Karpas-422 (cell line): ENCODE results near the gene HTR3A. TPM values are rescaled to one million over a fixed set of nuclear protein-coding genes. Genes with fewer than 3 reads are reported as not detected.

Source experiments
- DNase-seq: peaks from one replicate; pipeline ENCODE4 v3.0.0-alpha.2; 2015
- H2AFZ ChIP-seq: fragments of 200-600 bp; sonication (generic); 2 replicates; pipeline ENCODE4 v1.6.1; 2014; ENCODE audit warnings: antibody characterized with exemption, low read length, mixed read lengths
- H3K27ac ChIP-seq: fragments of 200-600 bp; sonication (generic); 2 replicates; pipeline ENCODE4 v1.5.1; 2014; ENCODE audit warnings: mild to moderate bottlenecking, low read length, moderate library complexity
- H3K27me3 ChIP-seq: fragments of 200-600 bp; sonication (generic); 2 replicates; pipeline ENCODE4 v1.6.1; 2014; ENCODE audit warnings: low read length, mixed read lengths
- H3K36me3 ChIP-seq: fragments of 200-600 bp; sonication (generic); 2 replicates; pipeline ENCODE4 v1.6.1; 2014; ENCODE audit warnings: low read length, mixed read lengths; ENCODE audit not compliant: insufficient read depth
- H3K4me1 ChIP-seq: fragments of 200-600 bp; sonication (generic); 2 replicates; pipeline ENCODE4 v1.6.1; 2014; ENCODE audit warnings: mild to moderate bottlenecking, low read length, mixed read lengths
- H3K4me2 ChIP-seq: fragments of 200-600 bp; sonication (generic); 2 replicates; pipeline ENCODE4 v1.6.1; 2014; ENCODE audit warnings: low read length, low read depth, mild to moderate bottlenecking; ENCODE audit not compliant: poor library complexity, severe bottlenecking
- H3K4me3 ChIP-seq: fragments of 200-600 bp; sonication (generic); 2 replicates; pipeline ENCODE4 v1.5.1; 2014; ENCODE audit warnings: mild to moderate bottlenecking, antibody characterized with exemption, low read length, mixed read lengths
- H3K79me2 ChIP-seq: fragments of 200-600 bp; sonication (generic); 2 replicates; pipeline ENCODE4 v1.6.1; 2014; ENCODE audit warnings: mild to moderate bottlenecking, low read length, mixed read lengths
- H3K9ac ChIP-seq: fragments of 200-600 bp; sonication (generic); 2 replicates; pipeline ENCODE4 v1.6.0; 2014; ENCODE audit warnings: low read length
- H3K9me2 ChIP-seq: fragments of 200-600 bp; sonication (generic), shearing (Covaris generic); replicated peaks from 2 replicates; pipeline ENCODE4 v1.6.0; 2014; ENCODE audit warnings: mild to moderate bottlenecking, low read length, moderate library complexity; ENCODE audit not compliant: insufficient read depth
- H3K9me3 ChIP-seq: fragments of 300-700, 200-600 bp; sonication (generic); 2 replicates; pipeline ENCODE4 v1.6.1; 2014; ENCODE audit warnings: low read length, mixed read lengths
- H4K20me1 ChIP-seq: fragments of 200-600 bp; sonication (generic); 2 replicates; pipeline ENCODE4 v1.6.1; 2014; ENCODE audit warnings: mild to moderate bottlenecking, antibody characterized with exemption, low read length, low read depth; ENCODE audit not compliant: insufficient read depth
- total RNA-seq: library from RNA; depleted of rRNA; stranded (reverse); fragments of >200 nt; shearing (Covaris generic); gene quantifications from 2 replicates; pipeline ENCODE4 v1.2.3, GENCODE V29; 2014; ENCODE audit warnings: low replicate concordance

Gene HTR3A
- total RNA-seq, 1 experiment from 2014 or later, result 242 TPM

DNA sequence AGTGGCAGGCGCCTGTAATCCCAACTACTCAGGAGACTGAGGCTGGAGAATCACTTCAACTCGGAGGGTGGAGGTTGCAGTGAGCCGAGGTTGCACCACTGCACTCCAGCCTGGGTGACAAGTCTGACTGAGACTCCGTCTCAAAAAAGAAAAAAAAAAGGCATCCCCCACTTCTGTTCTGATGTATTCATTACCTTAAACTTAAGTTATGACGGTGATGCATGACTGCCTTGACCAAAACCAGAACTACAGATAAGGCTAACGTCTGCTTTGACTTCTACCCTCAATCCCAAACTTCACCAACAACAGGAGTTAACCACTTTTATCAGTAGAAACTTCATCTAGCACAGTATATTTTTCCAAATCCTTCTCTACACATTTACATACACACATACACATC, 9.9 kb downstream of the HTR3A start:
- Histone ChIP-seq H3K4me3 (no peak overlapping the region), H3K27ac (no peak overlapping the region), H3K4me2 (no peak overlapping the region), H3K79me2 (no peaks in the 10 kb centered on the region), H3K9ac (no peak overlapping the region), H3K27me3 (no peaks in the 10 kb centered on the region), H3K9me3 (no peaks in the 10 kb centered on the region), H2AFZ (no peak overlapping the region), H3K4me1 (peaks cover 11% of the 10 kb centered on the region), H4K20me1 (peaks cover 4% of the 10 kb centered on the region; the same call in 1 of the 2 replicates), H3K9me2 (no peaks in the 10 kb centered on the region), H3K36me3 (peaks cover 4% of the 10 kb centered on the region; the same call in 1 of the 2 replicates)
- no peak for DNase-seq

- H3K4me3 ChIP-seq, result no peak overlapping the region
- H3K27me3 ChIP-seq, result no peaks in the 10 kb centered on the region
- peaks cover 6% of the 10 kb centered on the region; the same call in 1 of the 2 replicates for H3K4me1 ChIP-seq
- H3K9ac ChIP-seq, result no peak overlapping the region
- no peak overlapping the region for H3K4me2 ChIP-seq
- no peaks in the 10 kb centered on the region for H3K79me2 ChIP-seq
- H3K27ac ChIP-seq, result no peak overlapping the region
- H4K20me1 ChIP-seq, result no peaks in the 10 kb centered on the region
- DNase-seq, result no peak
- H3K9me2 ChIP-seq, result no peaks in the 10 kb centered on the region
- H3K36me3 ChIP-seq, result no peaks in the 10 kb centered on the region
- no peaks in the 10 kb centered on the region for H3K9me3 ChIP-seq
- H2AFZ ChIP-seq, result no peak overlapping the region
These were observed 11.0 kb downstream of the HTR3A start for GRCh38 chr11:113985906-113986305.

- no peak overlapping the region for H2AFZ ChIP-seq
- H4K20me1 ChIP-seq, result no peaks in the 10 kb centered on the region
- no peak for DNase-seq
- no peaks in the 10 kb centered on the region for H3K36me3 ChIP-seq
- H3K9ac ChIP-seq, result no peak overlapping the region
- no peaks in the 10 kb centered on the region for H3K79me2 ChIP-seq
- H3K4me2 ChIP-seq, result no peak overlapping the region
- H3K9me3 ChIP-seq, result no peaks in the 10 kb centered on the region
- no peaks in the 10 kb centered on the region for H3K27me3 ChIP-seq
- H3K27ac ChIP-seq, result no peak overlapping the region
- H3K4me3 ChIP-seq, result no peak overlapping the region
- H3K9me2 ChIP-seq, result no peaks in the 10 kb centered on the region
- peaks cover 7% of the 10 kb centered on the region for H3K4me1 ChIP-seq
These were observed 11.6 kb downstream of the HTR3A start for GRCh38 chr11:113986351-113987140.

DNA sequence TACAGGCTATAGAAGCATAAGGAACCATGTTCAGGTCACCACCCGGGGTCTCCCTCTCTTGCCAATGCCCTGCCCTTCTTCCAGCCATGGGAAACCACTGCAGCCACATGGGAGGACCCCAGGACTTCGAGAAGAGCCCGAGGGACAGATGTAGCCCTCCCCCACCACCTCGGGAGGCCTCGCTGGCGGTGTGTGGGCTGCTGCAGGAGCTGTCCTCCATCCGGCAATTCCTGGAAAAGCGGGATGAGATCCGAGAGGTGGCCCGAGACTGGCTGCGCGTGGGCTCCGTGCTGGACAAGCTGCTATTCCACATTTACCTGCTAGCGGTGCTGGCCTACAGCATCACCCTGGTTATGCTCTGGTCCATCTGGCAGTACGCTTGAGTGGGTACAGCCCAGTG, 14.5 kb downstream of the HTR3A start:
- Histone ChIP-seq H3K4me2 (no peak overlapping the region), H3K27me3 (no peaks in the 10 kb centered on the region), H3K79me2 (no peaks in the 10 kb centered on the region), H4K20me1 (no peaks in the 10 kb centered on the region), H3K4me3 (no peak overlapping the region), H3K9me2 (no peaks in the 10 kb centered on the region), H3K9ac (no peak overlapping the region), H3K4me1 (peaks cover 12% of the 10 kb centered on the region), H3K9me3 (no peaks in the 10 kb centered on the region), H3K36me3 (no peaks in the 10 kb centered on the region), H2AFZ (no peak overlapping the region), H3K27ac (no peak overlapping the region)
- no peak for DNase-seq

- Histone ChIP-seq H2AFZ (no peak overlapping the region), H3K9me3 (no peaks in the 10 kb centered on the region), H3K27ac (no peak overlapping the region), H4K20me1 (no peaks in the 10 kb centered on the region), H3K4me1 (peaks cover 12% of the 10 kb centered on the region), H3K9me2 (no peaks in the 10 kb centered on the region), H3K4me2 (no peak overlapping the region), H3K9ac (no peak overlapping the region), H3K4me3 (no peak overlapping the region), H3K27me3 (no peaks in the 10 kb centered on the region), H3K36me3 (no peaks in the 10 kb centered on the region), H3K79me2 (no peaks in the 10 kb centered on the region)
- DNase-seq, result no peak
These were observed 15.0 kb downstream of the HTR3A start for GRCh38 chr11:113989916-113990315.

DNA sequence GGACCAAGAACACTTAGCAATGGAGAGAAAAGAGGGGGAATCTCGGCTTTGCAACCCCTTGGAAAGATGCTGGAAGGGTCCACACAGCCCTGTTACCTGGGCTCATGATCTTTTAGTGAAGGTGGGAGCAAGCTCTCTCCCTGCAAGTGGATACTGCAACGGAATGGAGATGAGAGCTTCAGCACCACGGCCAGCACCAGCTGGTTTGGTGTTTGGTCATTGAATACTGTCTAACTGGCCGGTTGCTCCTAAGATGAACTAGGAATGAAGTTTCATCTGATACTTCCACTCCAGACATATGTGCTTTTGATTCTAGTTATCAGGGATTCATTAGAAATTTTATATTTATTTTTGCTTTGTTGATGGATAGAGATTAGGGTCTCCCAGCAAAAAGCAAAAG, 16.3 kb downstream of the HTR3A start:
- peak; percentile 66 for DNase-seq
- no peaks in the 10 kb centered on the region for H3K27me3 ChIP-seq
- H3K4me2 ChIP-seq, result no peak overlapping the region
- H2AFZ ChIP-seq, result no peak overlapping the region
- no peaks in the 10 kb centered on the region for H3K9me2 ChIP-seq
- H3K4me3 ChIP-seq, result no peak overlapping the region
- no peaks in the 10 kb centered on the region for H3K9me3 ChIP-seq
- no peak overlapping the region for H3K27ac ChIP-seq
- H3K4me1 ChIP-seq, result peaks cover 12% of the 10 kb centered on the region
- no peaks in the 10 kb centered on the region for H3K79me2 ChIP-seq
- no peaks in the 10 kb centered on the region for H4K20me1 ChIP-seq
- H3K9ac ChIP-seq, result no peak overlapping the region
- no peaks in the 10 kb centered on the region for H3K36me3 ChIP-seq

- H3K9ac ChIP-seq, result no peak overlapping the region
- no peak overlapping the region for H2AFZ ChIP-seq
- no peaks in the 10 kb centered on the region for H3K9me3 ChIP-seq
- no peaks in the 10 kb centered on the region for H3K79me2 ChIP-seq
- H3K36me3 ChIP-seq, result no peaks in the 10 kb centered on the region
- H4K20me1 ChIP-seq, result no peaks in the 10 kb centered on the region
- H3K9me2 ChIP-seq, result no peaks in the 10 kb centered on the region
- H3K4me3 ChIP-seq, result no peak overlapping the region
- H3K4me1 ChIP-seq, result peaks cover 12% of the 10 kb centered on the region
- no peak overlapping the region; the same call in 1 of the 2 replicates for H3K27ac ChIP-seq
- no peak overlapping the region for H3K4me2 ChIP-seq
- DNase-seq, result peak; percentile 62
- no peaks in the 10 kb centered on the region for H3K27me3 ChIP-seq
These were observed 17.0 kb downstream of the HTR3A start for GRCh38 chr11:113991718-113992458.

GRCh38 chr11:113992459-113993110, 17.7 kb downstream of the HTR3A start:
- Histone ChIP-seq H3K27me3 (no peaks in the 10 kb centered on the region), H3K36me3 (no peaks in the 10 kb centered on the region), H3K4me1 (peaks cover 12% of the 10 kb centered on the region), H3K4me2 (no peak overlapping the region), H3K4me3 (no peak overlapping the region), H3K9ac (no peak overlapping the region), H3K9me2 (no peaks in the 10 kb centered on the region), H2AFZ (no peak overlapping the region), H3K27ac (no peak overlapping the region; the same call in 1 of the 2 replicates), H3K9me3 (no peaks in the 10 kb centered on the region), H3K79me2 (no peaks in the 10 kb centered on the region), H4K20me1 (no peaks in the 10 kb centered on the region)
- peak; percentile 45 for DNase-seq
